Activated T-cell treated with anti-CD3 and anti-CD28 coated beads, Interleukin-2, amount 50 U/mL, for 1 hour (primary cell): Measurements from ENCODE around the gene VPS35.

Experiments
- DNase-seq: peaks from one replicate; pipeline ENCODE4 v3.0.0-alpha.2; 2020

VPS35 gene

GRCh38 chr16:46606231-46606630 is 82.7 kb downstream of the VPS35 start:
- DNase-seq = no peak
